Activated CD8-positive, alpha-beta T cell treated with anti-CD3 and anti-CD28 coated beads for 36 hours (primary cell): ENCODE results near the gene L3MBTL2. TPM values are rescaled to one million over a fixed set of nuclear protein-coding genes. Genes with fewer than 3 reads are reported as not detected.
A peak's percentile ranks its signal among the peaks of the same experiment; 100 is the strongest.

ENCODE experiments used
- ATAC-seq: fragments of 200-7000 bp; cut with Tn5 transposase; one replicate; pipeline ENCODE4 v1.10.0; 2021; ENCODE audit warnings: mild to moderate bottlenecking, moderate library complexity
- CTCF ChIA-PET: fragments of 350-600 bp; sonication (Branson Sonifier 250); formaldehyde crosslinking; loops from one replicate; lab custom pipeline; 2021; ENCODE audit warnings: antibody characterized with exemption; lab: Charles Lee
- POLR2A ChIA-PET: fragments of 350-600 bp; sonication (Branson Sonifier 250); formaldehyde crosslinking; loops from one replicate; lab custom pipeline; 2021; ENCODE audit warnings: antibody characterized with exemption; lab: Charles Lee
- DNase-seq: peaks from one replicate; pipeline ENCODE4 v3.0.0-alpha.2; 2020
- H3K27ac Mint-ChIP-seq: one replicate; pipeline ENCODE4 v1.8.0; 2021; ENCODE audit warnings: mild to moderate bottlenecking, mixed read lengths
- H3K27me3 Mint-ChIP-seq: one replicate; pipeline ENCODE4 v1.8.0; 2021; ENCODE audit warnings: mixed read lengths
- H3K36me3 Mint-ChIP-seq: one replicate; pipeline ENCODE4 v1.8.0; 2021; ENCODE audit warnings: low read depth, mixed read lengths
- H3K4me1 Mint-ChIP-seq: one replicate; pipeline ENCODE4 v1.8.0; 2021; ENCODE audit warnings: low read depth, mixed read lengths
- H3K4me3 Mint-ChIP-seq: one replicate; pipeline ENCODE4 v1.8.0; 2021; ENCODE audit warnings: mild to moderate bottlenecking, moderate library complexity, mixed read lengths
- H3K9me3 Mint-ChIP-seq: one replicate; pipeline ENCODE4 v1.8.0; 2021; ENCODE audit warnings: mixed read lengths
- intact Hi-C: fragments of 100-400 bp; cut with micrococcal nuclease; formaldehyde crosslinking; loops from one replicate; pipeline ENCODE4 v1.10.0; 2022
- total RNA-seq, 2 experiments: library from RNA; stranded (reverse); gene quantifications; one replicate each; pipeline ENCODE4 v1.2.3, GENCODE V29; 2021
- TF ChIP-seq, protein P1 (sequence below): fragments of 200-600 bp; IDR thresholded peaks from one replicate; pipeline ENCODE4 v1.8.0; 2022; ENCODE audit warnings: antibody characterized with exemption, mild to moderate bottlenecking

L3MBTL2 gene
- total RNA-seq, 2 experiments from 2014 or later: 25.6 to 28.3 TPM

DNA sequence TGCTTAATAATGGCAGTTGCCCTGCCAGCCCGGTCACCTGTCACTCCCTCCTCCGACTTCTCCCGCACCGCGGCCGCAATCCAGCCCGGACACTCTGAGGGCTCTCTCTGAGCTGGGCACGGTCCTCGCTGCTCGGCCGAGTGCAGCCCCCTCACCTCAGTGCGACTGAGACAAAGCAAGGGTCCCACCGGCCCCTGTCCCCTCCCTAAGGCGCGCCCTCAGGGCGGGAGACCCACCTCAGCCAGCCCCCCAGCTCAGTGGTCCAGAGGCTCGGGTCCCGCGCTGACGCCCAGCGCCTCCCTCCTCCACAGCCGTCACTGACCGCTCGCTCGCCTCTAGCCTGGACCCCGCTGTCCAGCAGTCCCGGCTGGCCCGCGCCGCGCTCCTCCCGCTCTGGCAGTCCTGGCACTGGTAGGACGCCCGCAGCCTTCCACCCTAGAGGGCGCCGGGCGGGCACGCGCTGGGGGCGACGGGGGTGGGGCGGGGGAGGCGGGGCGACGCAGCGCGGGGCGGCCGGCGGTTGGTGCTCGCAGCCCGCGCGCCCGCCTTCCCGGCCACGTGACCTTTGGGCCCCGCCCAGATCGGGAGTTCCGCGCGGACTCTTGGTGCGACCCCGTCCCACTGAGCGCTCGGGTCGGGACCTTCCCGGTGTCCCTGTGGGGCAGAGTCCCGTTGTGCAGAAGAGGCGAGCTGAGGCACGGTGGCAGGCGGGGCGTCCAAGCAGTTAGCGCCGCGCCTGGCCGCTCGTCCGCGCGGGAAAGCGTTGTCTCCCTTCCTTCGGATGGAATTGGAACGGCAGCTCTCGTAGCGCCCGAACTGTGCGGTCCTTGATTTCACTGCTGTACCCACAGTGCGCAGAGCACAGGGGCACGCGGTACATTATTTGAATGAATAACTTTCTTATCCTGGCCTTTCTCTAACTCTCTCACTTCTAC is 7.8 kb upstream of the L3MBTL2 start:
- CTCF ChIA-PET: interaction anchor here (0.9 to 2.6 kb wide), 4 partner anchors 20 to 274 kb away, joined by 3 to 15 read pairs (median 4); no protein-coding TSS in a partner anchor
- peaks cover 7% of the 10 kb centered on the region for H3K4me1 Mint-ChIP-seq
- H3K36me3 Mint-ChIP-seq: no peaks in the 10 kb centered on the region
- H3K27ac Mint-ChIP-seq: no peak overlapping the region
- intact Hi-C loops: no loop called here
- H3K27me3 Mint-ChIP-seq: peaks cover 9% of the 10 kb centered on the region
- peak overlapping the region; percentile 74 for H3K4me3 Mint-ChIP-seq
- peak; percentile 90 for ATAC-seq
- H3K9me3 Mint-ChIP-seq: no peaks in the 10 kb centered on the region
- DNase-seq: peak; percentile 79
- TF ChIP-seq, protein P1, sequence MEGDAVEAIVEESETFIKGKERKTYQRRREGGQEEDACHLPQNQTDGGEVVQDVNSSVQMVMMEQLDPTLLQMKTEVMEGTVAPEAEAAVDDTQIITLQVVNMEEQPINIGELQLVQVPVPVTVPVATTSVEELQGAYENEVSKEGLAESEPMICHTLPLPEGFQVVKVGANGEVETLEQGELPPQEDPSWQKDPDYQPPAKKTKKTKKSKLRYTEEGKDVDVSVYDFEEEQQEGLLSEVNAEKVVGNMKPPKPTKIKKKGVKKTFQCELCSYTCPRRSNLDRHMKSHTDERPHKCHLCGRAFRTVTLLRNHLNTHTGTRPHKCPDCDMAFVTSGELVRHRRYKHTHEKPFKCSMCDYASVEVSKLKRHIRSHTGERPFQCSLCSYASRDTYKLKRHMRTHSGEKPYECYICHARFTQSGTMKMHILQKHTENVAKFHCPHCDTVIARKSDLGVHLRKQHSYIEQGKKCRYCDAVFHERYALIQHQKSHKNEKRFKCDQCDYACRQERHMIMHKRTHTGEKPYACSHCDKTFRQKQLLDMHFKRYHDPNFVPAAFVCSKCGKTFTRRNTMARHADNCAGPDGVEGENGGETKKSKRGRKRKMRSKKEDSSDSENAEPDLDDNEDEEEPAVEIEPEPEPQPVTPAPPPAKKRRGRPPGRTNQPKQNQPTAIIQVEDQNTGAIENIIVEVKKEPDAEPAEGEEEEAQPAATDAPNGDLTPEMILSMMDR: no peak
- POLR2A ChIA-PET: interaction anchor here (0.6 to 1.5 kb wide), 6 partner anchors 16 to 564 kb away, joined by 3 to 6 read pairs (median 3); no protein-coding TSS in a partner anchor

DNA sequence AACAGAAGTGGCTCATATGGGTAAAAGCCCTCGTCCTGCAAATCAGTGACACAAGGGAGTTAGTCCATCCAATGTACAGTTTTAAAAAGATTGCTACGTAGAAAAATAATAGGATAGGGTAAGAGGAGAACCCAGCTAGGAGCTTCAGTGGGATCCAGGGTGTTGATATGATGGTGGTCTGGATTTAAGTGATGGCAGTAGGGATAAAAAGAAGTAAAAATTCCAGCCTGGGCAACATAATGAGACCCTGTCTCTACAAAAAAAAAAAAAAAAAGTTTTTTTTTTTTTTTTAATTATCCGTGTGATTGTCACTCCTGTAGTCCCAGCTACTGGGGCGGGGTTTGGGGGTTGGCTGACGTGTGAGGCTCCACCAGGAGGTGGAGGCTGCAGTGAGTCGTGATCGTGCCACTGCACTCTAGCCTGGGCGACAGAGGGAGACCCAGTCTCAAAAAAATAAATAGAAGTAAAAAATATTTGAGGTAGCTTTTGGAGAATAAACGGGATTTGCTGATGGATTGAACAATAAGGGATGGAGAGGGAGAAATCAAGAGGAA is 7.0 kb upstream of the L3MBTL2 start:
- ChIA-PET CTCF (interaction anchor here (0.9 to 2.6 kb wide), 4 partner anchors 20 to 275 kb away, joined by 3 to 15 read pairs (median 4); no protein-coding TSS in a partner anchor), POLR2A (interaction anchor here (0.6 to 1.5 kb wide), 8 partner anchors 9 to 564 kb away, joined by 3 to 6 read pairs (median 3); no protein-coding TSS in a partner anchor)
- H3K9me3 Mint-ChIP-seq: no peaks in the 10 kb centered on the region
- TF ChIP-seq, protein P1: no peak
- intact Hi-C loops: no loop called here
- peaks cover 7% of the 10 kb centered on the region for H3K4me1 Mint-ChIP-seq
- H3K27ac Mint-ChIP-seq: no peak overlapping the region
- H3K36me3 Mint-ChIP-seq: no peaks in the 10 kb centered on the region
- H3K27me3 Mint-ChIP-seq: peaks cover 9% of the 10 kb centered on the region
- DNase-seq (peak; percentile 78), ATAC-seq (peak; percentile 76)
- peak overlapping the region; percentile 74 for H3K4me3 Mint-ChIP-seq

DNA sequence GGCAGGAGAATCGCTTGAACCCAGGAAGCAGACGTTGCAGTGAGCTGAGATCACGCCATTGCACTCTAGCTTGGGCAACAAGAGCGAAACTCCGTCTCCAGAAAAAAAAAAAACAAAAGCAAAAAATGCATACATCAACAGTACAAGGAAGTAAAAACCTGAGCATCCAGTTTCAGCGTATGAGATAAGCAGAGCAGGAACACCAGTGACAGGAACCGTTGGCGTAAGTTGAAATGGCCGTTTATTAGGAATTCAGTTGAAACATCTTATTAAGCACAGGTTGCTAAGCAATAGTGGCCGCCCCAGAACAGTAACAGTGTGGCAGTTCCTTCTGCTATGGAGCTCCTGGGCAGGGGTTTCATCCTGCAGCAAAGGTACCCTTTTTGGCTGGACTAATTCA is 4.0 kb upstream of the L3MBTL2 start:
- intact Hi-C loops: no loop called here
- POLR2A ChIA-PET: interaction anchor here (1.3 kb wide), 1 partner anchor 8 kb away, joined by 3 read pairs; no protein-coding TSS in a partner anchor

DNA sequence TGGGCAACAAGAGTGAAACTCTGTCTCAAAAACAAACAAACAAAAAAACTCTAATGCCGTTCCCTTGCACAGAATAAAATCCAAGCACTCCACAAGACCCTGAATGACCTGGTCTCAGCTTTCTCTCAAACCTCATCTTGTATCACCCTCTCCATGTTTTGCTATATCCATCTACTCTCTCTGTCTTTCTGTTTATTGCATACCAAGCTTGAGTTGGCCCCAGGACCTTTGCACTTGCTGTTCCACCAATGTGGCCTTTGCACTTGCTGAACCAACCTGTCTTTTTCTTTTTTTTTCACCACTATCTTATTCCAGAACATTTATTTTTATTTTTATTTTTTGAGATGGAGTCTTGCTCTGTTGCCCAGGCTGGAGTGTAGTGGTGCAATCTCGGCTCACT is 2.0 kb upstream of the L3MBTL2 start:
- POLR2A ChIA-PET: interaction anchor here (0.7 kb wide), 1 partner anchor 34 kb away, joined by 3 read pairs; no protein-coding TSS in a partner anchor
- TF ChIP-seq, protein P1: no peak
- intact Hi-C loops: no loop called here
- Mint-ChIP-seq H3K9me3 (no peaks in the 10 kb centered on the region), H3K27ac (no peak overlapping the region), H3K4me1 (peaks cover 23% of the 10 kb centered on the region), H3K27me3 (peaks cover 9% of the 10 kb centered on the region), H3K36me3 (peaks cover 10% of the 10 kb centered on the region), H3K4me3 (no peak overlapping the region)
- CTCF ChIA-PET: no interaction called here
- ATAC-seq (no peak), DNase-seq (no peak)

More for the DNA sequence above, 4.0 kb upstream of the L3MBTL2 start:
- TF ChIP-seq, protein P1: no peak
- peaks cover 15% of the 10 kb centered on the region for H3K4me1 Mint-ChIP-seq
- no peak overlapping the region for H3K4me3 Mint-ChIP-seq
- H3K27me3 Mint-ChIP-seq: peaks cover 12% of the 10 kb centered on the region
- DNase-seq: no peak
- peaks cover 6% of the 10 kb centered on the region for H3K36me3 Mint-ChIP-seq
- H3K27ac Mint-ChIP-seq: no peak overlapping the region
- no peaks in the 10 kb centered on the region for H3K9me3 Mint-ChIP-seq
- CTCF ChIA-PET: no interaction called here
- no peak for ATAC-seq
